Endothelial cell (in vitro differentiated cells): ENCODE data around the gene PNP. TPM values are rescaled to one million over a fixed set of nuclear protein-coding genes. Genes with fewer than 3 reads are reported as not detected.
"Not testable (repeated sequence)": the region's sequence is repeated elsewhere in the genome, so short reads cannot be mapped to it uniquely, and the experiment has no call there.

Source experiments
- DNase-seq: peaks from one replicate; pipeline ENCODE4 v3.0.0; 2021; ENCODE audit warnings: low spot score
- H3K27ac Mint-ChIP-seq: one replicate; pipeline ENCODE4 v1.8.0; 2021; ENCODE audit warnings: mixed read lengths, inconsistent platforms; ENCODE audit not compliant: unreplicated experiment
- H3K27me3 Mint-ChIP-seq: one replicate; pipeline ENCODE4 v1.8.0; 2021; ENCODE audit warnings: mild to moderate bottlenecking, moderate library complexity, mixed read lengths, inconsistent platforms; ENCODE audit not compliant: unreplicated experiment
- H3K36me3 Mint-ChIP-seq: one replicate; pipeline ENCODE4 v1.8.0; 2021; ENCODE audit warnings: mild to moderate bottlenecking, low read depth, mixed read lengths, inconsistent platforms; ENCODE audit not compliant: unreplicated experiment
- H3K4me1 Mint-ChIP-seq: one replicate; pipeline ENCODE4 v1.8.0; 2021; ENCODE audit warnings: mild to moderate bottlenecking, mixed read lengths, inconsistent platforms; ENCODE audit not compliant: unreplicated experiment
- H3K4me3 Mint-ChIP-seq: one replicate; pipeline ENCODE4 v1.8.0; 2021; ENCODE audit warnings: mild to moderate bottlenecking, mixed read lengths, inconsistent platforms; ENCODE audit not compliant: unreplicated experiment
- H3K9me3 Mint-ChIP-seq: one replicate; pipeline ENCODE4 v1.8.0; 2021; ENCODE audit warnings: mixed read lengths, inconsistent platforms; ENCODE audit not compliant: unreplicated experiment
- CTCF ChIP-seq: fragments of 200-600 bp; sonication (generic); IDR thresholded peaks from one replicate; pipeline ENCODE4 v1.5.0; 2021; ENCODE audit warnings: antibody characterized with exemption; ENCODE audit not compliant: unreplicated experiment
- total RNA-seq: library from RNA; stranded (reverse); fragmentation: NEBNext Ultra II Directional; extraction: Animal tissue kit (Norgen Biotek cat#: 25700); gene quantifications from one replicate; pipeline ENCODE4 v1.2.1, GENCODE V29; 2021; ENCODE audit not compliant: unreplicated experiment

The PNP gene
- total RNA-seq, 1 donor from 2014 or later = 322 TPM

GRCh38 chr14:20440465-20440864 is 28.7 kb upstream of the PNP start:
- H3K9me3 Mint-ChIP-seq = no peaks in the 10 kb centered on the region
- H3K4me1 Mint-ChIP-seq = peaks cover 17% of the 10 kb centered on the region
- TF ChIP-seq CTCF = no peak
- H3K36me3 Mint-ChIP-seq = peaks cover 13% of the 10 kb centered on the region
- no peak overlapping the region for H3K4me3 Mint-ChIP-seq
- DNase-seq = no peak
- H3K27me3 Mint-ChIP-seq = peaks cover 4% of the 10 kb centered on the region
- no peak overlapping the region for H3K27ac Mint-ChIP-seq

- H3K4me1 Mint-ChIP-seq = peaks cover 17% of the 10 kb centered on the region
- no peak for TF ChIP-seq CTCF
Observed at GRCh38 chr14:20440882-20441281, 28.3 kb upstream of the PNP start.

GRCh38 chr14:20441461-20441860 is 27.7 kb upstream of the PNP start:
- Mint-ChIP-seq H3K36me3 (peaks cover 13% of the 10 kb centered on the region), H3K9me3 (no peaks in the 10 kb centered on the region), H3K27ac (no peak overlapping the region), H3K27me3 (peaks cover 4% of the 10 kb centered on the region), H3K4me1 (peaks cover 17% of the 10 kb centered on the region), H3K4me3 (no peak overlapping the region)
- TF ChIP-seq CTCF = no peak
- DNase-seq = no peak

More at GRCh38 chr14:20440882-20441281, 28.3 kb upstream of the PNP start:
- H3K9me3 Mint-ChIP-seq = no peaks in the 10 kb centered on the region
- no peak overlapping the region for H3K27ac Mint-ChIP-seq
- H3K36me3 Mint-ChIP-seq = peaks cover 13% of the 10 kb centered on the region
- H3K4me3 Mint-ChIP-seq = no peak overlapping the region
- DNase-seq = no peak
- H3K27me3 Mint-ChIP-seq = peaks cover 4% of the 10 kb centered on the region

GRCh38 chr14:20443650-20444049 is 25.6 kb upstream of the PNP start:
- H3K9me3 Mint-ChIP-seq, H3K4me3 Mint-ChIP-seq, H3K27me3 Mint-ChIP-seq, DNase-seq, H3K27ac Mint-ChIP-seq: not testable (repeated sequence)
- Mint-ChIP-seq H3K4me1 (peaks cover 12% of the 10 kb centered on the region), H3K36me3 (peaks cover 31% of the 10 kb centered on the region)

- Mint-ChIP-seq H3K4me3 (no peak overlapping the region), H3K4me1 (peaks cover 2% of the 10 kb centered on the region), H3K27ac (no peak overlapping the region), H3K9me3 (no peaks in the 10 kb centered on the region), H3K36me3 (peaks cover 42% of the 10 kb centered on the region), H3K27me3 (peaks cover 2% of the 10 kb centered on the region)
- no peak for DNase-seq
- no peak for TF ChIP-seq CTCF
Observed at GRCh38 chr14:20446889-20447288, 22.3 kb upstream of the PNP start.

GRCh38 chr14:20452831-20453230 is 16.4 kb upstream of the PNP start:
- not testable (repeated sequence) for H3K4me1 Mint-ChIP-seq, H3K9me3 Mint-ChIP-seq, DNase-seq, H3K27me3 Mint-ChIP-seq
- peak overlapping the region; percentile 39 for H3K27ac Mint-ChIP-seq
- H3K36me3 Mint-ChIP-seq = peaks cover 32% of the 10 kb centered on the region
- H3K4me3 Mint-ChIP-seq = peak overlapping the region; percentile 73
